ENCODE measurements around the gene TIMM17A.
A peak's percentile ranks its signal among the peaks of the same experiment; 100 is the strongest.

Gene TIMM17A

DNA sequence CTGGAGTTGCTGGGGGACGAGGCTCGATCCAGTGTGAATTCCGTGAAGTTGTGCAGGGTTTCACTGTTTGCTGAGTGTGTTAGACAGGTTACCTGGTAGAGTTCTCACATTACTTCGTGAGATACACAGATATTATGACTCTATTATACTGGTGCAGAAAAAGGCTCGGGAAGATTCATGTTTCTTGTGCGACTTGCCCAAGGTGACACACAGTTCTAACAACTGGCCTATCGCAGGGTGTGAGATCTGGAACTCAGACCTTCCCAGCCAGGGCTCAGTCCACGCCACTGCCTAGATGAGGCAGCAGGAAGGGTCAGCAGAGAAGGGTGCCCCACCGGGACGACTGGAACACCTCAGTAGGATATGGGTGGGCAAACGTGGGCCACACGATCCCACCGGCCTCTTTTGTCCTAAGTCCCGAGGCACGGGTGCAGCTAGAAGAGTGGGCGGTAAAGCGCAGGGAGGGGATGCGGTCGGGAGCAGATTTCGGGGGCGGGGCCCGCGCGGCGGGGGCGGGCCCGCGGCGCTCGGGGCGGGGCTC, 26.8 kb downstream of the TIMM17A start:
- no peak for TF ChIP-seq CTCF (IDR thresholded peaks at IDR 0.05; ENCODE audit: insufficient read depth, low read depth, low read length, missing control alignments)
- no peak for DNase-seq (ENCODE audit: low read depth)
- peak overlapping the region; percentile 62 for H3K4me3 ChIP-seq (ENCODE audit: low read depth, low read length)

DNA sequence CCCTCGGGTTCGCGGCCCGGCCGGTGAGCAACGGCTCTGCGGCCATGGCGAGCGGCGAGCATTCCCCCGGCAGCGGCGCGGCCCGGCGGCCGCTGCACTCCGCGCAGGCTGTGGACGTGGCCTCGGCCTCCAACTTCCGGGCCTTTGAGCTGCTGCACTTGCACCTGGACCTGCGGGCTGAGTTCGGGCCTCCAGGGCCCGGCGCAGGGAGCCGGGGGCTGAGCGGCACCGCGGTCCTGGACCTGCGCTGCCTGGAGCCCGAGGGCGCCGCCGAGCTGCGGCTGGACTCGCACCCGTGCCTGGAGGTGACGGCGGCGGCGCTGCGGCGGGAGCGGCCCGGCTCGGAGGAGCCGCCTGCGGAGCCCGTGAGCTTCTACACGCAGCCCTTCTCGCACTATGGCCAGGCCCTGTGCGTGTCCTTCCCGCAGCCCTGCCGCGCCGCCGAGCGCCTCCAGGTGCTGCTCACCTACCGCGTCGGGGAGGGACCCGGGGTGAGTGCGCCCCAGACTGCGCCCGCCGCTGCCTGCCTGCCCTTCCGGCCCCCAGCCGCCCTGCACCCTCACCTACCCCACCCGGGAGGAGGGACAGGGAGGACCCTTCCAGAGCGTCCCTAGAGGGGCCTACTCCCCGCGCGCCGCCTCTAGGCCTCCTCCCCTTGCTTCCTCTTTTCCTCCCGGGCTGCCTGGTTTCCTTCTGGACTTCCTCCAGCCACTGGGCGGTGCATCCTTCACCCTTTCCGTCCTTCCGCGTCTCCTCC, 27.5 kb downstream of the TIMM17A start, which contains the start of gene RNPEP:
Gene RNPEP (plus strand): TSS at position 26 of the 757 bp plus-strand sequence. CDS start 19 bp downstream, at position 45.
- H3K4me3 ChIP-seq (ENCODE audit: low read depth, low read length): peak within 1 kb of the TSS; percentile 62
- peak; percentile 66 for DNase-seq (ENCODE audit: low read depth)
- peak; percentile 13 for TF ChIP-seq CTCF (IDR thresholded peaks at IDR 0.05; ENCODE audit: insufficient read depth, low read depth, low read length, missing control alignments)

DNA sequence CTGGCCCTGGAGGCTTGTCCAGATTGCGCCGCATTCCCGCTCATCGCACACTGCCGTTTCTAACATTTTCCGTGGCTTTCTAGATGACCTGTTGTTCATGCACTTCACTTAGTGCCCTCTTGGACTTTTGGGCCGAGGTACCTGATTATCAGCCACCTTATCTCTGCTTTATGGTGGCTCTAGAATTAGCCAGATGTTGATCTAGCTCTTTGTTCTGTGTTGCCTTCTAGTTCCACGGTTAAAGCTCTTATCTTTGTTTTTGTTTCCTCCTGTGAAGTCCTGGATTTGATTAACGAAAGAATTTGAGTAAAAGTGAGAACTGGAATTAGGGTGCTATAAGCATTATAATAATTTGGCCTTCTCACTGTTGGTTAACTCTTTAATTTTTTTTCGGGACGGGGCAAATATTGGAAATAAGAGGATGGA, 28.1 kb downstream of the TIMM17A start:
- H3K4me3 ChIP-seq (ENCODE audit: low read depth, low read length): peak overlapping the region; percentile 62
- DNase-seq (ENCODE audit: low read depth): no peak
- no peak for TF ChIP-seq CTCF (IDR thresholded peaks at IDR 0.05; ENCODE audit: insufficient read depth, low read depth, low read length, missing control alignments)

DNA sequence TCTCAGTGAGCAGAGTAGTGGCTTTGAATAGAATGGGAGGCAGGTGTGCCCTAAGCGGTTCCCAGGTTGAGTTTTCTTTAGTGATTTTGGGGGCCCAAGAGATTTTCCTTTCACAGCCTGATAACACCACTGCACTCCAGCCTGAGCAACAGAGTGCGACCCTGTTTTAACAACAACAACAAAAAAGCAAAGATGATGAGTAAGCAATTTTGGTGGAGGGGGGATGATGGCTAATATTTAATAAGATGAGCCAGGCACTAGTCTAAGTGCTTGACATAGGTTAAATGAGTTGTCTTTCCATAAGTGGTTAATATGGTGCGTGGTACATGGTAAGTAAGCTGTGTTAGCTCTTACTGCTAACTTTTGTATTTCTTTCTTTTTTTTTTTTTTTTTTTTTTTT, 29.1 kb downstream of the TIMM17A start:
- no peak overlapping the region for H3K4me3 ChIP-seq (ENCODE audit: low read depth, low read length)
- TF ChIP-seq CTCF (IDR thresholded peaks at IDR 0.05; ENCODE audit: insufficient read depth, low read depth, low read length, missing control alignments): no peak
- DNase-seq (ENCODE audit: low read depth): no peak

DNA sequence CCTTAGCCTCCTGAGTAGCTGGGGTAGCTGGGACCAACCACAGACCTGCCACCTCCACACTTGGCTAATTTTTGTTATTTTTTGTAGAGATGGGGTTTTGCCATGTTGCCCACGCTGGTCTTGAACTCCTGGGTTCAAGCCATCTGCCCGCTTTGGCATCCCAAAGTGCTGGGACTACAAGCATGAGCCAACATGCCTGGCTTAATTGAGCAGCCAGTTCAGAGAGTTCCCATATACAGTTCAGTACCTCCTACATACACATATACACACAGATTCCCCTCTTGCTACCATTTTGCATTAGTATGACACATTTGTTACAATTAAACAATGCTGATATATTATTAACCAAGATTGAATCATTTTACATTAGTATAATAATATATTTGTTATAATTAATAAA, 30.1 kb downstream of the TIMM17A start:
- DNase-seq (ENCODE audit: low read depth): no peak
- no peak for TF ChIP-seq CTCF (IDR thresholded peaks at IDR 0.05; ENCODE audit: insufficient read depth, low read depth, low read length, missing control alignments)
- no peak overlapping the region for H3K4me3 ChIP-seq (ENCODE audit: low read depth, low read length)

DNA sequence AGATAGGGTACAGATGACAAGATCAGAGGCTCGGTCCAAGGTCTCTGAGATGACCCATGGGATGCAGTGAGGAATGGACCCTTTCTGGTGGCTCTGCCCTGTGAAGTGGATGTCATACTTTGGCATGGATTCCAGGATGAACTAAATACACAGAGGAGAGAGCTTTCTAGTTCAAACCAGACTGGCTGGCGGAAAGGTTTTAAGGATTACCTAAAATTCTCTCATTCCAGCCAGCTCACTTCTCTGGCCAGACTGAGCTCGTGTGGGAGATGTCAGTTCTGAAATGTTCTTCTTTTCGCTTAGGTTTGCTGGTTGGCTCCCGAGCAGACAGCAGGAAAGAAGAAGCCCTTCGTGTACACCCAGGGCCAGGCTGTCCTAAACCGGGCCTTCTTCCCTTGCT, 33.3 kb downstream of the TIMM17A start:
- no peak overlapping the region for H3K4me3 ChIP-seq (ENCODE audit: low read depth, low read length)
- TF ChIP-seq CTCF (IDR thresholded peaks at IDR 0.05; ENCODE audit: insufficient read depth, low read depth, low read length, missing control alignments): no peak
- DNase-seq (ENCODE audit: low read depth): no peak

Data from GM12865 (cell line).